PC-9 (cell line): Measurements from ENCODE around the gene PDE6B. TPM values are rescaled to one million over a fixed set of nuclear protein-coding genes. Genes with fewer than 3 reads are reported as not detected.

Source experiments
- BruUV-seq: library from RNA; stranded (reverse); fragments of 400-500 nt; replicated peaks from 2 replicates; lab custom pipeline; 2021; lab: Mats Ljungman, UMichigan
- CTCF ChIA-PET: fragments of 300-600 bp; sonication (Branson Sonifier 250); formaldehyde crosslinking; loops from one replicate; lab custom pipeline; 2022; ENCODE audit warnings: antibody characterized with exemption; lab: Charles Lee
- POLR2A ChIA-PET: fragments of 300-600 bp; sonication (Branson Sonifier 250); formaldehyde crosslinking; loops from one replicate; lab custom pipeline; 2022; ENCODE audit warnings: antibody characterized with exemption; ENCODE audit not compliant: unreplicated experiment; lab: Charles Lee
- DNase-seq, 2 experiments: peaks; one replicate each; pipeline versions ENCODE4 v3.0.0 to v3.0.0-alpha.2; 2015 to 2022; ENCODE audit warnings: mixed read lengths in 1 of 2
- H2AFZ ChIP-seq: fragments of 200-600 bp; sonication (generic); 2 replicates; pipeline ENCODE4 v1.8.1; 2017; ENCODE audit warnings: antibody characterized with exemption
- H3F3A ChIP-seq: fragments of 200-600 bp; sonication (generic); 2 replicates; pipeline ENCODE4 v1.8.1; 2017; ENCODE audit warnings: antibody characterized with exemption, mild to moderate bottlenecking, low read depth; ENCODE audit not compliant: insufficient read depth
- H3K27ac ChIP-seq: fragments of 200-600 bp; sonication (generic); 2 replicates; pipeline ENCODE4 v1.6.1; 2016; ENCODE audit warnings: mixed run types
- H3K27me3 ChIP-seq: fragments of 200-600 bp; sonication (generic); 2 replicates; pipeline ENCODE4 v1.6.1; 2016; ENCODE audit warnings: low read depth, mixed run types; ENCODE audit not compliant: insufficient read depth
- H3K36me3 ChIP-seq: fragments of 200-600 bp; sonication (generic); 2 replicates; pipeline ENCODE4 v1.6.1; 2016; ENCODE audit warnings: low read depth, mixed run types
- H3K4me1 ChIP-seq: fragments of 200-600 bp; sonication (generic); replicated peaks from 2 replicates; pipeline ENCODE4 v1.6.1; 2016; ENCODE audit warnings: mixed run types; ENCODE audit not compliant: insufficient read depth
- H3K4me2 ChIP-seq: fragments of 200-600 bp; sonication (generic); 2 replicates; pipeline ENCODE4 v1.6.1; 2017; ENCODE audit warnings: mixed run types
- H3K4me3 ChIP-seq: fragments of 200-600 bp; sonication (generic); 2 replicates; pipeline ENCODE4 v1.6.1; 2016; ENCODE audit warnings: mixed run types
- H3K79me2 ChIP-seq: fragments of 200-600 bp; sonication (generic); 2 replicates; pipeline ENCODE4 v1.6.1; 2017; ENCODE audit warnings: low read depth, mixed run types
- H3K9me2 ChIP-seq: fragments of 200-600 bp; sonication (generic); 2 replicates; pipeline ENCODE4 v1.8.1; 2017; ENCODE audit warnings: mild to moderate bottlenecking; ENCODE audit not compliant: insufficient read depth
- H3K9me3 ChIP-seq: fragments of 200-600 bp; sonication (generic); 2 replicates; pipeline ENCODE4 v1.8.1; 2016; ENCODE audit warnings: low read depth; ENCODE audit not compliant: insufficient read depth
- H4K20me1 ChIP-seq: fragments of 200-600 bp; sonication (generic); 2 replicates; pipeline ENCODE4 v1.8.1; 2017; ENCODE audit not compliant: insufficient read depth
- EZH2 ChIP-seq: fragments of 200-600 bp; sonication (generic); IDR thresholded peaks from 2 replicates; pipeline ENCODE4 v1.8.0; 2017; ENCODE audit warnings: antibody characterized with exemption, low read depth
- intact Hi-C: fragments of 100-400 bp; cut with micrococcal nuclease; formaldehyde crosslinking; loops from one replicate; pipeline ENCODE4 v1.10.0; 2022; ENCODE audit not compliant: unreplicated experiment
- total RNA-seq: library from RNA; stranded (reverse); gene quantifications from 2 replicates; pipeline ENCODE4 v1.2.3, GENCODE V29; 2021
- TF ChIP-seq, protein P1 (sequence below): fragments of 200-600 bp; sonication (generic); conservative IDR thresholded peaks from 2 replicates; pipeline ENCODE4 v1.6.1; 2017; ENCODE audit warnings: mixed run types, antibody characterized with exemption, mild to moderate bottlenecking, moderate library complexity

The PDE6B gene
- total RNA-seq, 1 experiment from 2014 or later = 5.9 TPM

DNA sequence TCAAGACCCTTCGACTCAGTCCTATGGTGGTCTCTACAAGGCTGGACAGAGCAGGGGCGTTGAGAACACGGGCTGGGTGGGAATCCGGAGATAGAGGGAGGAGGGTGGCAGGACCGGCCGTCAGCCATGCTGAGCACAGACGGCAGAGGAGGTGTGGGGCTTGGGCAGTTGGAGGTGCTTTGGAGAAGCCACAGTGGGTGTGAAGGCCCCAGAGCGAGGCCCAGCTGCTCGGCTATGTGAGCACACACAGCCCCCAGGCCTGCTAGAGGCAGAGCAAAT is 4.2 kb downstream of the PDE6B start:
- no peak for DNase-seq
- TF ChIP-seq, protein P1, sequence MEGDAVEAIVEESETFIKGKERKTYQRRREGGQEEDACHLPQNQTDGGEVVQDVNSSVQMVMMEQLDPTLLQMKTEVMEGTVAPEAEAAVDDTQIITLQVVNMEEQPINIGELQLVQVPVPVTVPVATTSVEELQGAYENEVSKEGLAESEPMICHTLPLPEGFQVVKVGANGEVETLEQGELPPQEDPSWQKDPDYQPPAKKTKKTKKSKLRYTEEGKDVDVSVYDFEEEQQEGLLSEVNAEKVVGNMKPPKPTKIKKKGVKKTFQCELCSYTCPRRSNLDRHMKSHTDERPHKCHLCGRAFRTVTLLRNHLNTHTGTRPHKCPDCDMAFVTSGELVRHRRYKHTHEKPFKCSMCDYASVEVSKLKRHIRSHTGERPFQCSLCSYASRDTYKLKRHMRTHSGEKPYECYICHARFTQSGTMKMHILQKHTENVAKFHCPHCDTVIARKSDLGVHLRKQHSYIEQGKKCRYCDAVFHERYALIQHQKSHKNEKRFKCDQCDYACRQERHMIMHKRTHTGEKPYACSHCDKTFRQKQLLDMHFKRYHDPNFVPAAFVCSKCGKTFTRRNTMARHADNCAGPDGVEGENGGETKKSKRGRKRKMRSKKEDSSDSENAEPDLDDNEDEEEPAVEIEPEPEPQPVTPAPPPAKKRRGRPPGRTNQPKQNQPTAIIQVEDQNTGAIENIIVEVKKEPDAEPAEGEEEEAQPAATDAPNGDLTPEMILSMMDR = no peak
- no peak for TF ChIP-seq EZH2
- Histone ChIP-seq H3K9me3 (no peaks in the 10 kb centered on the region), H3K79me2 (no peaks in the 10 kb centered on the region), H3K27me3 (peaks cover 86% of the 10 kb centered on the region), H3K36me3 (no peaks in the 10 kb centered on the region), H3F3A (no peaks in the 10 kb centered on the region), H4K20me1 (no peaks in the 10 kb centered on the region), H2AFZ (no peak overlapping the region), H3K4me1 (no peaks in the 10 kb centered on the region), H3K4me2 (no peak overlapping the region), H3K27ac (no peak overlapping the region), H3K9me2 (no peaks in the 10 kb centered on the region), H3K4me3 (no peak overlapping the region)
- CTCF ChIA-PET = no interaction called here
- intact Hi-C loops = no loop called here
- POLR2A ChIA-PET = no interaction called here
- BruUV-seq = no TSS peak

- Histone ChIP-seq H3K4me1 (no peaks in the 10 kb centered on the region), H3K79me2 (no peaks in the 10 kb centered on the region), H4K20me1 (no peaks in the 10 kb centered on the region), H3K4me2 (no peak overlapping the region), H2AFZ (no peak overlapping the region), H3K27ac (no peak overlapping the region), H3K9me3 (no peaks in the 10 kb centered on the region), H3F3A (no peaks in the 10 kb centered on the region), H3K4me3 (no peak overlapping the region), H3K27me3 (peaks cover 81% of the 10 kb centered on the region), H3K9me2 (no peaks in the 10 kb centered on the region), H3K36me3 (no peaks in the 10 kb centered on the region)
- ChIA-PET CTCF (no interaction called here), POLR2A (no interaction called here)
- no peak for DNase-seq
- TF ChIP-seq, protein P1 = no peak
- no TSS peak for BruUV-seq
- intact Hi-C loops = no loop called here
These were observed 4.7 kb downstream of the PDE6B start for GRCh38 chr4:629915-630641.

GRCh38 chr4:630656-631055 is 5.3 kb downstream of the PDE6B start:
- POLR2A ChIA-PET = no interaction called here
- no peaks in the 10 kb centered on the region for H3K9me2 ChIP-seq
- no peaks in the 10 kb centered on the region for H3K79me2 ChIP-seq
- no peak overlapping the region for H2AFZ ChIP-seq
- CTCF ChIA-PET = no interaction called here
- H3K27ac ChIP-seq = no peak overlapping the region
- no peaks in the 10 kb centered on the region for H3K36me3 ChIP-seq
- no peaks in the 10 kb centered on the region for H3F3A ChIP-seq
- intact Hi-C loops = no loop called here
- DNase-seq = no peak
- no peaks in the 10 kb centered on the region for H3K9me3 ChIP-seq
- no TSS peak for BruUV-seq
- no peak overlapping the region for H3K4me2 ChIP-seq
- peaks cover 78% of the 10 kb centered on the region for H3K27me3 ChIP-seq
- H4K20me1 ChIP-seq = no peaks in the 10 kb centered on the region
- no peak overlapping the region for H3K4me3 ChIP-seq
- H3K4me1 ChIP-seq = no peaks in the 10 kb centered on the region
- TF ChIP-seq, protein P1 = no peak
- TF ChIP-seq EZH2 = no peak
